Heart right ventricle (tissue), 16 donors: ENCODE results near the gene BRPF3. TPM values are rescaled to one million over a fixed set of nuclear protein-coding genes. Genes with fewer than 3 reads are reported as not detected.

Experiments used
- ATAC-seq, 8 donors: fragments of 200-7000 bp; cut with Tn5 transposase; one replicate each; pipeline ENCODE4 v1.9.1; 2020; ENCODE audit warnings: mild to moderate bottlenecking in 8 of 8, moderate library complexity in 8 of 8, moderate number of reproducible peaks in 1 of 8
- DNase-seq, 2 donors: peaks; one replicate each; pipeline ENCODE4 v3.0.0-alpha.2; 2020
- H3K27ac ChIP-seq, 10 donors: fragments of 200-600 bp; sonication (generic) in 2 of 10; one replicate each; pipeline versions ENCODE4 v1.5.0 to v1.8.0; 2020 to 2022; ENCODE audit warnings: mild to moderate bottlenecking in 3 of 10
- H3K27me3 ChIP-seq, 7 donors: fragments of 200-600 bp; one replicate each; pipeline ENCODE4 v1.8.0; 2021 to 2022; ENCODE audit warnings: mild to moderate bottlenecking in 2 of 7
- H3K36me3 ChIP-seq, 9 donors: fragments of 200-600 bp; sonication (generic) in 1 of 9; one replicate each; pipeline versions ENCODE4 v1.5.0 to v1.8.0; 2020 to 2022; ENCODE audit warnings: mild to moderate bottlenecking in 2 of 9
- H3K4me1 ChIP-seq, 9 donors: fragments of 200-600 bp; sonication (generic) in 1 of 9; one replicate each; pipeline versions ENCODE4 v1.5.0 to v1.8.0; 2020 to 2022; ENCODE audit warnings: mild to moderate bottlenecking in 4 of 9
- H3K4me3 ChIP-seq, 10 donors: fragments of 200-600 bp; sonication (generic) in 2 of 10; one replicate each; pipeline versions ENCODE4 v1.5.0 to v1.8.0; 2020 to 2022; ENCODE audit warnings: mild to moderate bottlenecking in 7 of 10, moderate library complexity in 2 of 10
- H3K9me3 ChIP-seq, 11 donors: fragments of 200-600 bp in 10 of 11; sonication (generic) in 2 of 11; one replicate each; pipeline versions ENCODE4 v1.5.0 to v1.8.0; 2013 to 2022; ENCODE audit warnings: mild to moderate bottlenecking in 2 of 11, control low read depth in 1 of 11, moderate library complexity in 1 of 11
- CTCF ChIP-seq, 9 donors: fragments of 200-600 bp; sonication (generic) in 2 of 9; IDR thresholded peaks; one replicate each; pipeline versions ENCODE4 v1.5.0 to v1.8.0; 2021 to 2022; ENCODE audit warnings: antibody characterized with exemption in 9 of 9, mild to moderate bottlenecking in 5 of 9, moderate library complexity in 1 of 9
- WGBS, 2 donors: extraction: QIAGEN DNeasy Blood & Tissue Kit; methylation state at CpG; one replicate each; pipeline ENCODE4 v1.1.7; 2013; ENCODE audit warnings: inconsistent platforms in 1 of 2; 5-methylcytosine and 5-hydroxymethylcytosine counted together
- intact Hi-C, 10 donors: fragments of 100-400 bp; cut with DNase I; formaldehyde crosslinking; loops; one replicate each; pipeline versions ENCODE4 v1.11.1 to v1.14.2; 2022
- polyA plus RNA-seq, 2 donors: library from polyadenylated mRNA; stranded (reverse); fragments of 200-250 nt; gene quantifications; one replicate each; pipeline ENCODE4 v1.2.3, GENCODE V29; 2013
- total RNA-seq, 10 donors: library from RNA; stranded (reverse); fragmentation: NEBNext Ultra II Directional in 3 of 10; extraction: Animal tissue kit (Norgen Biotek cat#: 25700) in 3 of 10; gene quantifications; one replicate each; pipeline versions ENCODE4 v1.2.1 to v1.2.4, GENCODE V29; 2021 to 2023
- donor health status: Arrhythmogenic right ventricular cardiomyopathy.
- donor health status: ischemic (EF 13 %, LVEDD 7.1; RV severe dilation, severe dysfunction).
- donor health status: healthy with polysubstance abuse.
- donor health status: DM: no; HTN: yes; CAD: no.
- donor health status: DM: no; HTN: no; CAD: no.
- donor health status: ischemic (EF 25% LVEDD 6.9; RV normal size, moderate dysfunction).
- donor health status: ischemic (EF 25% LVEDD 5.7; RV mildly dilated, moderate dysfunction).
- donor health status: healthy.
- donor health status: DM: yes; HTN: yes; CAD: no.
- donor health status: Ischemic cardiomyopathy.
- donor health status: ischemic (EF 35%, LVEDD 5.7; RV mildly dilated, moderate dysfunction).
- donor health status: nonischemic (EF 11% LVEDD 7.7; RV severe dilation, severe dysfunction).
- donor health status: DM: yes; HTN: yes; CAD: no.
- donor health status: PGD.
- donor health status: ischemic (EF 29% LVEDD 5.4; RV normal size, mild dysfunction).
- donor health status: nonischemic (EF 23%, LVEDD 6.1; RV moderate dilation, normal function).

Gene BRPF3
- total and polyA plus RNA-seq, 12 donors = 6.3 to 20.5 (median 16.1) TPM

- Histone ChIP-seq H3K36me3 (no peaks in the 10 kb centered on the region), H3K4me3 (no peak overlapping the region), H3K27me3 (peaks cover 0 to 62% (median 38%) of the 10 kb centered on the region in 7 donors), H3K9me3 (no peaks in the 10 kb centered on the region), H3K4me1 (peaks cover 0 to 10% (median 0%) of the 10 kb centered on the region in 9 donors), H3K27ac (no peak overlapping the region)
- DNase-seq (no peak), ATAC-seq (no peak)
- no peak for TF ChIP-seq CTCF (IDR thresholded peaks at IDR 0.05)
- WGBS, 2 donors = 67 to 72% methylated on average over 3 of the region's 3 CpGs
- intact Hi-C loops = no loop called here
Observed at GRCh38 chr6:36280467-36280866, 83.9 kb downstream of the BRPF3 start.

GRCh38 chr6:36280983-36281382, 84.4 kb downstream of the BRPF3 start:
- H3K9me3 ChIP-seq = no peaks in the 10 kb centered on the region
- intact Hi-C loops = no loop called here
- DNase-seq (no peak), ATAC-seq (no peak)
- H3K4me3 ChIP-seq = no peak overlapping the region
- TF ChIP-seq CTCF (IDR thresholded peaks at IDR 0.05) = no peak
- H3K36me3 ChIP-seq = no peaks in the 10 kb centered on the region
- 83 to 88% methylated on average over 4 of the region's 4 CpGs for WGBS, 2 donors
- peaks cover 0 to 11% (median 0%) of the 10 kb centered on the region in 9 donors for H3K4me1 ChIP-seq
- peaks cover 0 to 66% (median 43%) of the 10 kb centered on the region in 7 donors for H3K27me3 ChIP-seq
- H3K27ac ChIP-seq = no peak overlapping the region

Other genes with a start within 250 kb of the BRPF3 start
- gene SLC26A8, start 172.1 kb upstream of the BRPF3 start, total RNA-seq = under 1 TPM in 5 of 10 donors, not detected in 5; 0.07 to 0.11 (median 0.10) TPM
- gene SLC26A8, start 172.1 kb upstream of the BRPF3 start, polyA plus RNA-seq = under 1 TPM in 1 of 2 donors, not detected in 1; 0.03 TPM
- gene MAPK14, start 168.9 kb upstream of the BRPF3 start, total RNA-seq = 10 to 100 TPM; 25.0 to 38.1 (median 29.4) TPM
- gene MAPK14, start 168.9 kb upstream of the BRPF3 start, polyA plus RNA-seq = 10 to 100 TPM in 1 of 2 donors, 1 to 10 TPM in 1; 9.2 to 18.2 TPM
- 1 to 10 TPM in 4 of 10 donors, under 1 TPM in 6; 0.11 to 5.0 (median 0.69) TPM for gene MAPK13, start 66.2 kb upstream of the BRPF3 start, total RNA-seq
- 1 to 10 TPM in 1 of 2 donors, under 1 TPM in 1; 0.95 to 1.3 TPM for gene MAPK13, start 66.2 kb upstream of the BRPF3 start, polyA plus RNA-seq
- gene PNPLA1, start 73.3 kb downstream of the BRPF3 start, total RNA-seq = under 1 TPM in 2 of 10 donors, not detected in 8; 0.21 to 0.28 TPM
- not detected for gene PNPLA1, start 73.3 kb downstream of the BRPF3 start, polyA plus RNA-seq
- gene BNIP5, start 140.1 kb downstream of the BRPF3 start, total RNA-seq = not detected
- gene BNIP5, start 140.1 kb downstream of the BRPF3 start, polyA plus RNA-seq = not detected
- 1 to 10 TPM in 1 of 10 donors, under 1 TPM in 4, not detected in 5; 0.15 to 5.9 (median 0.17) TPM for gene ETV7, start 190.9 kb downstream of the BRPF3 start, total RNA-seq
- under 1 TPM; 0.10 to 0.22 TPM for gene ETV7, start 190.9 kb downstream of the BRPF3 start, polyA plus RNA-seq
- under 1 TPM in 5 of 10 donors, not detected in 5; 0.18 to 0.34 (median 0.23) TPM for gene PXT1, start 246.1 kb downstream of the BRPF3 start, total RNA-seq
- gene PXT1, start 246.1 kb downstream of the BRPF3 start, polyA plus RNA-seq = under 1 TPM; 0.15 to 0.26 TPM
- 10 to 100 TPM; 21.4 to 36.6 (median 26.1) TPM for gene KCTD20, start 246.3 kb downstream of the BRPF3 start, total RNA-seq
- gene KCTD20, start 246.3 kb downstream of the BRPF3 start, polyA plus RNA-seq = 10 to 100 TPM in 1 of 2 donors, 1 to 10 TPM in 1; 8.9 to 13.4 TPM